Measurements from ENCODE around the gene FBLN2. TPM values are rescaled to one million over a fixed set of nuclear protein-coding genes. Genes with fewer than 3 reads are reported as not detected.

Gene FBLN2
- total RNA-seq, 1 donor from 2014 or later = 1.3 TPM

GRCh38 chr3:13509059-13509815 lies 39.7 kb upstream of the FBLN2 start:
- DNase-seq (no peak), ATAC-seq (ENCODE audit: low read depth) (no peak)
- no peak overlapping the region for H3K4me3 Mint-ChIP-seq
- no peaks in the 10 kb centered on the region for H3K4me1 Mint-ChIP-seq
- H3K27ac Mint-ChIP-seq = no peak overlapping the region
- ChIA-PET CTCF (no interaction called here), POLR2A (no interaction called here)
- no peaks in the 10 kb centered on the region for H3K27me3 Mint-ChIP-seq
- H3K36me3 Mint-ChIP-seq (ENCODE audit: low read depth) = no peaks in the 10 kb centered on the region
- no peaks in the 10 kb centered on the region for H3K9me3 Mint-ChIP-seq
- TF ChIP-seq, protein P1, sequence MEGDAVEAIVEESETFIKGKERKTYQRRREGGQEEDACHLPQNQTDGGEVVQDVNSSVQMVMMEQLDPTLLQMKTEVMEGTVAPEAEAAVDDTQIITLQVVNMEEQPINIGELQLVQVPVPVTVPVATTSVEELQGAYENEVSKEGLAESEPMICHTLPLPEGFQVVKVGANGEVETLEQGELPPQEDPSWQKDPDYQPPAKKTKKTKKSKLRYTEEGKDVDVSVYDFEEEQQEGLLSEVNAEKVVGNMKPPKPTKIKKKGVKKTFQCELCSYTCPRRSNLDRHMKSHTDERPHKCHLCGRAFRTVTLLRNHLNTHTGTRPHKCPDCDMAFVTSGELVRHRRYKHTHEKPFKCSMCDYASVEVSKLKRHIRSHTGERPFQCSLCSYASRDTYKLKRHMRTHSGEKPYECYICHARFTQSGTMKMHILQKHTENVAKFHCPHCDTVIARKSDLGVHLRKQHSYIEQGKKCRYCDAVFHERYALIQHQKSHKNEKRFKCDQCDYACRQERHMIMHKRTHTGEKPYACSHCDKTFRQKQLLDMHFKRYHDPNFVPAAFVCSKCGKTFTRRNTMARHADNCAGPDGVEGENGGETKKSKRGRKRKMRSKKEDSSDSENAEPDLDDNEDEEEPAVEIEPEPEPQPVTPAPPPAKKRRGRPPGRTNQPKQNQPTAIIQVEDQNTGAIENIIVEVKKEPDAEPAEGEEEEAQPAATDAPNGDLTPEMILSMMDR (IDR thresholded peaks at IDR 0.05) = no peak
- intact Hi-C loops (cut with micrococcal nuclease) = no loop called here

GRCh38 chr3:13509816-13510192 lies 39.1 kb upstream of the FBLN2 start:
- CTCF ChIA-PET = no interaction called here
- H3K27me3 Mint-ChIP-seq = no peaks in the 10 kb centered on the region
- intact Hi-C loops (cut with micrococcal nuclease) = no loop called here
- H3K9me3 Mint-ChIP-seq = no peaks in the 10 kb centered on the region
- no peaks in the 10 kb centered on the region for H3K4me1 Mint-ChIP-seq
- DNase-seq = no peak
- TF ChIP-seq, protein P1 (IDR thresholded peaks at IDR 0.05) = no peak
- no peaks in the 10 kb centered on the region for H3K36me3 Mint-ChIP-seq (ENCODE audit: low read depth)
- POLR2A ChIA-PET = no interaction called here
- ATAC-seq (ENCODE audit: low read depth) = no peak
- H3K4me3 Mint-ChIP-seq = no peak overlapping the region
- H3K27ac Mint-ChIP-seq = no peak overlapping the region

- no peak for DNase-seq
- H3K9me3 Mint-ChIP-seq = no peaks in the 10 kb centered on the region
- H3K36me3 Mint-ChIP-seq (ENCODE audit: low read depth) = no peaks in the 10 kb centered on the region
- ChIA-PET CTCF (no interaction called here), POLR2A (no interaction called here)
- H3K27me3 Mint-ChIP-seq = peaks cover 1% of the 10 kb centered on the region
- no peak overlapping the region for H3K4me3 Mint-ChIP-seq
- intact Hi-C loops (cut with micrococcal nuclease) = no loop called here
- H3K27ac Mint-ChIP-seq = no peak overlapping the region
- H3K4me1 Mint-ChIP-seq = no peaks in the 10 kb centered on the region
- TF ChIP-seq, protein P1 (IDR thresholded peaks at IDR 0.05) = no peak
- ATAC-seq (ENCODE audit: low read depth) = no peak
These were observed 36.5 kb upstream of the FBLN2 start for GRCh38 chr3:13512451-13512850.

GRCh38 chr3:13513051-13513912 lies 35.6 kb upstream of the FBLN2 start:
- ATAC-seq (ENCODE audit: low read depth) (no peak), DNase-seq (no peak)
- intact Hi-C loops (cut with micrococcal nuclease) = no loop called here
- no peak overlapping the region for H3K4me3 Mint-ChIP-seq
- no peak overlapping the region for H3K27ac Mint-ChIP-seq
- CTCF ChIA-PET = no interaction called here
- H3K4me1 Mint-ChIP-seq = no peaks in the 10 kb centered on the region
- no peaks in the 10 kb centered on the region for H3K36me3 Mint-ChIP-seq (ENCODE audit: low read depth)
- TF ChIP-seq, protein P1 (IDR thresholded peaks at IDR 0.05) = no peak
- H3K27me3 Mint-ChIP-seq = peaks cover 1% of the 10 kb centered on the region
- POLR2A ChIA-PET = no interaction called here
- H3K9me3 Mint-ChIP-seq = no peaks in the 10 kb centered on the region

DNA sequence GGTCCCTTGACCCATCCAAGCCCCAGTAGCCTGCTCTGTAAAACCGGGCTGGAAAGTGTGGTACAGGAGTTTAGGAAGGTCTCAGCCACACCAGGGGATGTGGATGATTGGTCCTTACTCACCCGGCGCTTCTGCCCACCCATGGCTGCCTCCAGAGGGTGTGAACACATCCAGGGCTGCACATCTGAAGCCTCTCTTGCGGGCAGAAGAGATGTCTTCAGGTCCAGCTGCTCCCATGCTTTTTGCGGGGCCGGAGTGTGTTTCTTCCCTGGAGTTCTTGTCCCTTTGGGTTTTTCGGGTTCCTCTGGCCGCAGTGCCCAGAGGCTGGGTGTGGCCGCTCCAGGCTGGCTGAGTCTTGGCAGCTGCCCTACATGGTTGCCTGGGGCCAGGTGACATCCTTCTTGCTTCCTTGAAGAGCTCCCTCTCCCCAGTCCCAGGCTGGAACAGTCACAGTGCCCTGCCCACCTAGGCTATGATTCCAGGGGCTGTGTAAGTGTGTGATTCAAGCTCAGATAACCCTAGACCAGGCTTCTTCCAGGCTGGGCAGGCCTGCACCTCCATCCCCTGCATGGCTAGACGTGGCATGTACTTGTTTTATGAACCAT lies 34.9 kb upstream of the FBLN2 start:
- no peaks in the 10 kb centered on the region for H3K36me3 Mint-ChIP-seq (ENCODE audit: low read depth)
- no peak for ATAC-seq (ENCODE audit: low read depth)
- TF ChIP-seq, protein P1 (IDR thresholded peaks at IDR 0.05) = no peak
- ChIA-PET POLR2A (no interaction called here), CTCF (interaction anchor here (1.5 to 2.8 kb wide), 2 partner anchors 18 to 134 kb away, joined by 3 to 8 read pairs; no protein-coding TSS in a partner anchor)
- no peak overlapping the region for H3K4me3 Mint-ChIP-seq
- peaks cover 2% of the 10 kb centered on the region for H3K27me3 Mint-ChIP-seq
- no peaks in the 10 kb centered on the region for H3K4me1 Mint-ChIP-seq
- intact Hi-C loops (cut with micrococcal nuclease) = no loop called here
- DNase-seq = no peak
- H3K9me3 Mint-ChIP-seq = no peaks in the 10 kb centered on the region
- no peak overlapping the region for H3K27ac Mint-ChIP-seq
